IMR-90 (cell line): ENCODE measurements around the gene SRCIN1.

Experiments
- CEBPB ChIP-seq: IDR thresholded peaks from 2 replicates; pipeline ENCODE4 v1.6.1; 2012; ENCODE audit warnings: low read depth, low read length, improper control_type of control experiment
- CTCF ChIP-seq: conservative IDR thresholded peaks from 2 replicates; pipeline ENCODE4 v1.5.1; 2012; ENCODE audit warnings: mild to moderate bottlenecking, low read depth, low read length, improper control_type of control experiment
- MAFK ChIP-seq: IDR thresholded peaks from 2 replicates; pipeline ENCODE4 v1.6.1; 2012; ENCODE audit warnings: low read depth, low read length, improper control_type of control experiment
- MAZ ChIP-seq: IDR thresholded peaks from 2 replicates; pipeline ENCODE4 v1.6.1; 2012; ENCODE audit warnings: low read depth, mild to moderate bottlenecking, low read length, improper control_type of control experiment, moderate library complexity, borderline replicate concordance
- NFE2L2 ChIP-seq: fragments of 150-350 bp; IDR thresholded peaks from 2 replicates; pipeline ENCODE4 v1.6.1; 2016; ENCODE audit warnings: low read depth, mild to moderate bottlenecking, low read length
- POLR2A ChIP-seq: IDR thresholded peaks from 2 replicates; pipeline ENCODE4 v1.6.1; 2012; ENCODE audit warnings: mild to moderate bottlenecking, low read depth, low read length
- RAD21 ChIP-seq: IDR thresholded peaks from 2 replicates; pipeline ENCODE4 v1.6.1; 2012; ENCODE audit warnings: low read length, improper control_type of control experiment
- RCOR1 ChIP-seq: IDR thresholded peaks from 2 replicates; pipeline ENCODE4 v1.6.1; 2012; ENCODE audit warnings: mild to moderate bottlenecking, low read length, improper control_type of control experiment; ENCODE audit not compliant: insufficient replicate concordance
- RFX5 ChIP-seq: IDR thresholded peaks from 2 replicates; pipeline ENCODE4 v1.8.0; 2012; ENCODE audit warnings: low read depth, mild to moderate bottlenecking, low read length, moderate library complexity
- SMC3 ChIP-seq: fragments of 150-350 bp; IDR thresholded peaks from 2 replicates; pipeline ENCODE4 v1.6.1; 2016; ENCODE audit warnings: low read depth, mild to moderate bottlenecking, antibody characterized with exemption, low read length, moderate library complexity
- USF2 ChIP-seq: fragments of 150-350 bp; IDR thresholded peaks from 2 replicates; pipeline ENCODE4 v1.6.1; 2017; ENCODE audit warnings: mild to moderate bottlenecking, antibody characterized with exemption, low read length, low read depth
- TF ChIP-seq, protein P1 (sequence below): fragments of 150-350 bp; IDR thresholded peaks from 2 replicates; pipeline ENCODE4 v1.6.1; 2016; ENCODE audit warnings: low read depth, mild to moderate bottlenecking, low read length, moderate library complexity, borderline replicate concordance

GRCh38 chr17:38575781-38576180 lies 30.0 kb downstream of the SRCIN1 start:
- no peak for TF ChIP-seq RAD21
- no peak for TF ChIP-seq CTCF
- no peak for TF ChIP-seq RFX5
- TF ChIP-seq POLR2A: no peak
- TF ChIP-seq NFE2L2: no peak
- TF ChIP-seq CEBPB: no peak
- TF ChIP-seq SMC3: no peak
- no peak for TF ChIP-seq USF2
- no peak for TF ChIP-seq RCOR1
- TF ChIP-seq, protein P1, sequence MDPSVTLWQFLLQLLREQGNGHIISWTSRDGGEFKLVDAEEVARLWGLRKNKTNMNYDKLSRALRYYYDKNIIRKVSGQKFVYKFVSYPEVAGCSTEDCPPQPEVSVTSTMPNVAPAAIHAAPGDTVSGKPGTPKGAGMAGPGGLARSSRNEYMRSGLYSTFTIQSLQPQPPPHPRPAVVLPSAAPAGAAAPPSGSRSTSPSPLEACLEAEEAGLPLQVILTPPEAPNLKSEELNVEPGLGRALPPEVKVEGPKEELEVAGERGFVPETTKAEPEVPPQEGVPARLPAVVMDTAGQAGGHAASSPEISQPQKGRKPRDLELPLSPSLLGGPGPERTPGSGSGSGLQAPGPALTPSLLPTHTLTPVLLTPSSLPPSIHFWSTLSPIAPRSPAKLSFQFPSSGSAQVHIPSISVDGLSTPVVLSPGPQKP: no peak
- TF ChIP-seq MAZ: no peak
- TF ChIP-seq MAFK: no peak
